SK-N-SH treated with all-trans-retinoic acid at 6 μM for 48 hours (cell line): Measurements from ENCODE around the gene TWSG1.

Source experiments
- ATAC-seq: fragments of 200-7000 bp; cut with Tn5 transposase; 3 replicates; pipeline ENCODE4 v1.9.1; 2020; ENCODE audit warnings: mild to moderate bottlenecking, moderate library complexity
- ARNTL ChIP-seq: fragments of 450-650 bp; formaldehyde crosslinking; IDR thresholded peaks from 2 replicates; pipeline ENCODE4 v1.5.0; 2020; ENCODE audit warnings: low read depth, mild to moderate bottlenecking, moderate library complexity, borderline replicate concordance
- BACH2 ChIP-seq: fragments of 250-450 bp; sonication (Bioruptor Pico); IDR thresholded peaks from 2 replicates; pipeline ENCODE4 v1.9.0; 2021; ENCODE audit warnings: mild to moderate bottlenecking, borderline replicate concordance
- CSDC2 ChIP-seq: fragments of 250-450 bp; sonication (Bioruptor Pico); IDR thresholded peaks from 2 replicates; pipeline ENCODE4 v1.5.0; 2020; ENCODE audit warnings: mild to moderate bottlenecking, moderate library complexity
- ESRRG ChIP-seq: fragments of 250-450 bp; sonication (Bioruptor Pico); IDR thresholded peaks from 2 replicates; pipeline ENCODE4 v1.6.1; 2021; ENCODE audit warnings: mild to moderate bottlenecking
- GLIS3 ChIP-seq: fragments of 250-450 bp; sonication (Bioruptor Pico); IDR thresholded peaks from 2 replicates; pipeline ENCODE4 v1.5.0; 2020; ENCODE audit warnings: mild to moderate bottlenecking, moderate library complexity
- ISL1 ChIP-seq: fragments of 250-450 bp; sonication (Bioruptor Pico); IDR thresholded peaks from 2 replicates; pipeline ENCODE4 v2.1.2; 2022; ENCODE audit warnings: mild to moderate bottlenecking, moderate library complexity
- OSR1 ChIP-seq: fragments of 250-450 bp; sonication (Bioruptor Pico); IDR thresholded peaks from 2 replicates; pipeline ENCODE4 v1.8.0; 2022; ENCODE audit warnings: moderate library complexity, mild to moderate bottlenecking, inconsistent platforms
- PPARA ChIP-seq: fragments of 250-450 bp; sonication (Bioruptor Pico); IDR thresholded peaks from 2 replicates; pipeline ENCODE4 v1.5.0; 2020; ENCODE audit warnings: mild to moderate bottlenecking, borderline replicate concordance
- SNAI2 ChIP-seq: fragments of 250-450 bp; sonication (Bioruptor Pico); IDR thresholded peaks from 2 replicates; pipeline ENCODE4 v1.5.0; 2020; ENCODE audit warnings: mild to moderate bottlenecking, moderate library complexity
- TCF4 ChIP-seq: fragments of 250-450 bp; sonication (Bioruptor Pico); IDR thresholded peaks from 2 replicates; pipeline ENCODE4 v1.8.0; 2021; ENCODE audit warnings: mild to moderate bottlenecking, moderate library complexity, borderline replicate concordance
- TOX ChIP-seq: fragments of 250-450 bp; sonication (Bioruptor Pico); IDR thresholded peaks from 2 replicates; pipeline ENCODE4 v1.8.0; 2021; ENCODE audit warnings: mild to moderate bottlenecking, moderate library complexity, borderline replicate concordance
- ZC3H10 ChIP-seq: fragments of 250-450 bp; sonication (Bioruptor Pico); IDR thresholded peaks from 2 replicates; pipeline ENCODE4 v1.5.1; 2021; ENCODE audit warnings: mild to moderate bottlenecking, moderate library complexity
- ZFP3 ChIP-seq: fragments of 250-450 bp; sonication (Bioruptor Pico); IDR thresholded peaks from 2 replicates; pipeline ENCODE4 v1.5.0; 2020; ENCODE audit warnings: mild to moderate bottlenecking, moderate library complexity
- ZFP30 ChIP-seq: fragments of 450-650 bp; formaldehyde crosslinking; IDR thresholded peaks from 2 replicates; pipeline ENCODE4 v1.5.0; 2022; ENCODE audit warnings: mild to moderate bottlenecking, moderate library complexity
- ZNF565 ChIP-seq: fragments of 450-650 bp; formaldehyde crosslinking; conservative IDR thresholded peaks from 2 replicates; pipeline ENCODE4 v1.5.0; 2020; ENCODE audit warnings: low read depth, mild to moderate bottlenecking, moderate library complexity
- ZNF8 ChIP-seq: fragments of 450-650 bp; formaldehyde crosslinking; IDR thresholded peaks from 2 replicates; pipeline ENCODE4 v1.5.0; 2020; ENCODE audit warnings: mild to moderate bottlenecking, moderate library complexity
- TF ChIP-seq, protein P1 (sequence below): fragments of 250-450 bp; sonication (Bioruptor Pico); IDR thresholded peaks from 2 replicates; pipeline ENCODE4 v1.5.0; 2020; ENCODE audit warnings: mild to moderate bottlenecking, moderate library complexity
- TF ChIP-seq, protein P2 (sequence below): fragments of 250-450 bp; sonication (Bioruptor Pico); IDR thresholded peaks from 2 replicates; pipeline ENCODE4 v1.8.0; 2021; ENCODE audit warnings: low read depth, mild to moderate bottlenecking, moderate library complexity, borderline replicate concordance
- TF ChIP-seq, protein P3 (sequence below): fragments of 250-450 bp; sonication (Bioruptor Pico); IDR thresholded peaks from 2 replicates; pipeline ENCODE4 v1.5.1; 2020; ENCODE audit warnings: low read depth, mild to moderate bottlenecking, moderate library complexity
- TF ChIP-seq, protein P4 (sequence below): fragments of 250-450 bp; sonication (Bioruptor Pico); IDR thresholded peaks from 2 replicates; pipeline ENCODE4 v1.5.1; 2021; ENCODE audit warnings: mild to moderate bottlenecking, moderate library complexity

The TWSG1 gene

DNA sequence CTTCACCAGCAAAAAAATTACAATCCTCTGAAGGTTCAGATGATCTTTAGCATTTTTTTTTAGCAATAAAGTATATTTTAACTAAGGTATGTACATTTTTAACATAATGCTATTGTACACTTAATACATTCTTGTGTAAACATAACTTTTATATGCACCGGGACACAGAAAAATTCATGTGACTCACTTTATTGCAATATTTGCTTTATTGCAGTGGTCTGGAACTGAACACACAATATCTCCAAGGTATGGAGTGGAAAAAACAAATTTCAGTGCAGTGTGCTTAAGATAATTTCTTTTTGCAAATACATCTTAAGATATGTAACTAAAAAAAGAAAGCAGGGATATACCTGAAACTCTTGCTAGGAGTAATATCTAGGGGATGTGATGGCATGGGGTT, 5.1 kb upstream of the TWSG1 start:
- TF ChIP-seq, protein P1, sequence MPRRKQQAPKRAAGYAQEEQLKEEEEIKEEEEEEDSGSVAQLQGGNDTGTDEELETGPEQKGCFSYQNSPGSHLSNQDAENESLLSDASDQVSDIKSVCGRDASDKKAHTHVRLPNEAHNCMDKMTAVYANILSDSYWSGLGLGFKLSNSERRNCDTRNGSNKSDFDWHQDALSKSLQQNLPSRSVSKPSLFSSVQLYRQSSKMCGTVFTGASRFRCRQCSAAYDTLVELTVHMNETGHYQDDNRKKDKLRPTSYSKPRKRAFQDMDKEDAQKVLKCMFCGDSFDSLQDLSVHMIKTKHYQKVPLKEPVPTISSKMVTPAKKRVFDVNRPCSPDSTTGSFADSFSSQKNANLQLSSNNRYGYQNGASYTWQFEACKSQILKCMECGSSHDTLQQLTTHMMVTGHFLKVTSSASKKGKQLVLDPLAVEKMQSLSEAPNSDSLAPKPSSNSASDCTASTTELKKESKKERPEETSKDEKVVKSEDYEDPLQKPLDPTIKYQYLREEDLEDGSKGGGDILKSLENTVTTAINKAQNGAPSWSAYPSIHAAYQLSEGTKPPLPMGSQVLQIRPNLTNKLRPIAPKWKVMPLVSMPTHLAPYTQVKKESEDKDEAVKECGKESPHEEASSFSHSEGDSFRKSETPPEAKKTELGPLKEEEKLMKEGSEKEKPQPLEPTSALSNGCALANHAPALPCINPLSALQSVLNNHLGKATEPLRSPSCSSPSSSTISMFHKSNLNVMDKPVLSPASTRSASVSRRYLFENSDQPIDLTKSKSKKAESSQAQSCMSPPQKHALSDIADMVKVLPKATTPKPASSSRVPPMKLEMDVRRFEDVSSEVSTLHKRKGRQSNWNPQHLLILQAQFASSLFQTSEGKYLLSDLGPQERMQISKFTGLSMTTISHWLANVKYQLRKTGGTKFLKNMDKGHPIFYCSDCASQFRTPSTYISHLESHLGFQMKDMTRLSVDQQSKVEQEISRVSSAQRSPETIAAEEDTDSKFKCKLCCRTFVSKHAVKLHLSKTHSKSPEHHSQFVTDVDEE (CRISPR knock-in tag), result no peak
- TF ChIP-seq ZNF8 (CRISPR knock-in tag) (no peak), CSDC2 (CRISPR knock-in tag) (no peak), OSR1 (CRISPR knock-in tag) (no peak), TOX (CRISPR knock-in tag) (no peak), ISL1 (CRISPR knock-in tag) (no peak), ZC3H10 (CRISPR knock-in tag) (no peak)
- no peak for ATAC-seq

DNA sequence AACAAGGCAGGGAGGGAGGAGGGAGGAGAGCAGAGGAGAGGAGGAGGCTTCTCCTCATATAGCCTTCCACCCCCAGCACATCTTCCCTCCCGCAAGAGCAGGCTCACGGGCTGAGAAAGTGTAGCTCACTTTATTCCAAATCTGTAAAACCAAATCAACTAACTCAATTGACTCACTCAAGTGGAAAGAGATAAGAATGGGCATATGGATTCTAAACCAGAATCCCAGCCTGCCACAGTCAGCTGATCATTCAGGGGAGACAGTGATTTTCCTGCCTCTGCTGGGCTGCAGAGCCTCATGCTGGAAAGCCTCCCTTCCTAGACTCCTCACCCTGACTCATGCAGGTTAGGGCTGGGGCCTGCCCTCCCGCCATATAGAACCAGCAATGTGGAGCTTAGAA, 4.2 kb upstream of the TWSG1 start:
- no peak for ATAC-seq
- no peak for TF ChIP-seq ISL1 (CRISPR knock-in tag)
- TF ChIP-seq TCF4, result peak; percentile 68
- no peak for TF ChIP-seq CSDC2 (CRISPR knock-in tag)
- no peak for TF ChIP-seq TOX (CRISPR knock-in tag)
- TF ChIP-seq ZFP3, result no peak
- TF ChIP-seq ZNF565 (CRISPR knock-in tag), result no peak
- TF ChIP-seq ZFP30 (CRISPR knock-in tag), result no peak

DNA sequence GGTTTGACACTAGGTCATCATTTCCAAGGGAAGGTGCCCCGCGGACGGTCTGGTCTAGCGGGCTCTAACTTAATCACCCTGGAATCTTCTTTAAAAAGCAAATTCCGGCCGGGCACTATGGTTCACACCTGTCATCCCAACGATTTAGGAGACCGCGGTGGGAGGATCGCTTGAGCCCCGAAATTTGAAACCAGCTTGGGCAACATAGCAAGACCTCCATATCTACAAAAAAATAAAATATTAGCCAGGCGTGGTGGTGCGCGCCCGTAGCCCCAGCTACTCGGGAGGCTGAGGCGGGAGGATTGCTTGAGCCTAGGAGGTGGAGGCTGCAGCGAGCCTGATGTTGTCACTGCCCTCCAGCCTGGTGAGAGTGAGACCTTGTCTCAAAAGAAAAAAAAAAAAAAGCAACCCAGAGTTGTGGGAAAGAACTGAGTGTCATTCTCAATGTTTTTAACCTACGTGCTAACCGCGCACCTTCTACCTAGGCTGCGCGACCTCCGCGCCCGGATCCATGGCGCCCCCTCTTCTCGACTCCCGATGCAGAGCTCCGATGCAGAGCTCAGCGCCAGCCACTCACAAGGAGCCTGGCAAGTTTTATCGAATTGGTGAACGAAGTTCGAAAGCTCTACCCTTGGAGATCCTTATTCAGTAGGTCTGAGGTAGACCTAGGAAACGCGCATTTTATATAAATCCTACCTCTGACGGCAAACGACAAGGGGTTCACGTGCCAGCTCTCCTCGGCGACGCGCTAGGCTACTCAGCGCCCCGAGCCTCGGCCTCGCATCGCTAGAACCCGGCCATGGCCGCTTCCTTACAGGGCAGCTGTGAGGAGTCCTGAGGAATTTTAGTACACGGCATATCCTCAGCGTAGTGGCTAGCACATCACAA, 888 bp upstream of the TWSG1 start:
- peak; percentile 77 for ATAC-seq
- TF ChIP-seq, protein P2, sequence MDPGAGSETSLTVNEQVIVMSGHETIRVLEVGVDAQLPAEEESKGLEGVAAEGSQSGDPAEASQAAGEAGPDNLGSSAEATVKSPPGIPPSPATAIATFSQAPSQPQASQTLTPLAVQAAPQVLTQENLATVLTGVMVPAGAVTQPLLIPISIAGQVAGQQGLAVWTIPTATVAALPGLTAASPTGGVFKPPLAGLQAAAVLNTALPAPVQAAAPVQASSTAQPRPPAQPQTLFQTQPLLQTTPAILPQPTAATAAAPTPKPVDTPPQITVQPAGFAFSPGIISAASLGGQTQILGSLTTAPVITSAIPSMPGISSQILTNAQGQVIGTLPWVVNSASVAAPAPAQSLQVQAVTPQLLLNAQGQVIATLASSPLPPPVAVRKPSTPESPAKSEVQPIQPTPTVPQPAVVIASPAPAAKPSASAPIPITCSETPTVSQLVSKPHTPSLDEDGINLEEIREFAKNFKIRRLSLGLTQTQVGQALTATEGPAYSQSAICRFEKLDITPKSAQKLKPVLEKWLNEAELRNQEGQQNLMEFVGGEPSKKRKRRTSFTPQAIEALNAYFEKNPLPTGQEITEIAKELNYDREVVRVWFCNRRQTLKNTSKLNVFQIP (CRISPR knock-in tag), result no peak
- TF ChIP-seq, protein P3, sequence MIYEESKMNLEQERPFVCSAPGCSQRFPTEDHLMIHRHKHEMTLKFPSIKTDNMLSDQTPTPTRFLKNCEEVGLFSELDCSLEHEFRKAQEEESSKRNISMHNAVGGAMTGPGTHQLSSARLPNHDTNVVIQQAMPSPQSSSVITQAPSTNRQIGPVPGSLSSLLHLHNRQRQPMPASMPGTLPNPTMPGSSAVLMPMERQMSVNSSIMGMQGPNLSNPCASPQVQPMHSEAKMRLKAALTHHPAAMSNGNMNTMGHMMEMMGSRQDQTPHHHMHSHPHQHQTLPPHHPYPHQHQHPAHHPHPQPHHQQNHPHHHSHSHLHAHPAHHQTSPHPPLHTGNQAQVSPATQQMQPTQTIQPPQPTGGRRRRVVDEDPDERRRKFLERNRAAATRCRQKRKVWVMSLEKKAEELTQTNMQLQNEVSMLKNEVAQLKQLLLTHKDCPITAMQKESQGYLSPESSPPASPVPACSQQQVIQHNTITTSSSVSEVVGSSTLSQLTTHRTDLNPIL, result no peak
- TF ChIP-seq BACH2 (CRISPR knock-in tag), result no peak
- no peak for TF ChIP-seq ZNF8 (CRISPR knock-in tag)
- TF ChIP-seq ARNTL (CRISPR knock-in tag), result no peak

DNA sequence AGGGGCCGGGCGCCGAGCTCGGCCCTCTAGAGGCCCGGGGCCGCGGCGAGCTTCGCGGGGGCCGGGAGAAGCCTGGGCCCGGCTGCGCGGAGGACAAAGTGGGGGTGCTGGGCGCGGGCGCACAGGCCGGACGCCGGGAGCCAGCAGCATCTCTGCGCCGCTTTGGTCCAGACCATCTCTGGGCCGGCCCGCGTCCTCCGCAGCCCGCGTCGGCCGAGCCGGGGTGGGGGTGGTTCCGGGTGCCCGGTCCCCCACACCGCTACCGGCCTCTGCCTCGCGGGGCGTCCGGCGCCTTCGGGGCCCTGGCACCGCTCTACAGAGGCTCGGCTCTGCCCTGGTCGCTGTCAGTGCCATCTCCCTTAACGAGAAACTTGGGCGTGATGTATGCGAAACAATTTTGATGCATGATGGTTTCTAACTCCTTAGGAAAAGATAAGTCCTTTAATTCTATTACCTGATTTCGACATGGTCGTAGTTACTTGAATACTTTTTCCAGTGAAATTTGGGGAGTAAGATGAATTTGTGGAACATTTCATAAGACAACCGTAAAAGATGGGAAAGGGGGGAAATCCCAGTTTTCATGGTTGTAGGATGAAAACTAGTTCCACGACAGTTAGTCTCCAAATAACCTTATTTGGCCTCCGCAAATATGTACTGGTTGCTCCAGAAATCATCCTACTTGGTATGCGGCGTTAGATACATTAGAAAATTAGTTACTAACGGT, 562 bp downstream of the TWSG1 start:
- TF ChIP-seq ZNF565 (CRISPR knock-in tag) (no peak), GLIS3 (CRISPR knock-in tag) (no peak)
- peak; percentile 70 for ATAC-seq

DNA sequence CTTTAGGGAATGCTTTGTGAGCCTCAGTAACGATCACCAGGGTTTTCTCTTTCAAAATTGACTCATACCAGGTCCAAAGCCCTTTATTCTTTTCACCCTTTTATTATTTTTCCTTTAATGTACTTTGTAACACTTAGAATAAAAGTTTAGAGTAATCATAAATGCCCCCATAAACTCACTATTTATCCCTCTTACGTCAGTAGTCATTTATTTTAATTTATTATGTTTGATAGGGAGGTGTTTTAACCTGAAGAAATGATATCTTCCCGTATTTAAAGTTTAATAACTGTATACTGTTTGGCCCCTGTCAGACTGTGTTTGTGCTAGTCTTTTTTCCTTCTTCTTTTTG, 1.1 kb downstream of the TWSG1 start:
- no peak for ATAC-seq
- TF ChIP-seq SNAI2 (CRISPR knock-in tag) (no peak), BACH2 (CRISPR knock-in tag) (no peak)

DNA sequence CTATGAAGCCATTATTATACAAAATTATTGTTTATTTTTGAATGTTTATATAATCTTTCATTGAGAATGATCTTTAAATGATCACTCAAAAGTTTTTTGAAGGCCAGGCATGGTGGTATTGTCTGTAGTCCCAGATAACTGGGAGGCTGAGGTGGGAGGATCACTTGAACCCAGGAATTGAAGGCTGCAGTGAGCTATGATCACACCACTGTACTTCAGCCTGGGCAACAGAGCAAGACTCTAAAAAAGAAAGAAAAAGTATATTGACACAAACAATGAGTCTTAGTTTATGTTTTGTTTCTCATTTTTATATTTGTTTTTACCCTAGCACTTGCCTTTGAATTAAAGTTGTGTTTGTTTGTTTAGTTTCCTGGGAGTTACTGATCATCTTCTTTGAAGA, 2.3 kb downstream of the TWSG1 start:
- TF ChIP-seq BACH2 (CRISPR knock-in tag), result no peak
- TF ChIP-seq PPARA (CRISPR knock-in tag), result no peak
- TF ChIP-seq, protein P3, result no peak
- TF ChIP-seq CSDC2 (CRISPR knock-in tag), result no peak
- TF ChIP-seq, protein P4, sequence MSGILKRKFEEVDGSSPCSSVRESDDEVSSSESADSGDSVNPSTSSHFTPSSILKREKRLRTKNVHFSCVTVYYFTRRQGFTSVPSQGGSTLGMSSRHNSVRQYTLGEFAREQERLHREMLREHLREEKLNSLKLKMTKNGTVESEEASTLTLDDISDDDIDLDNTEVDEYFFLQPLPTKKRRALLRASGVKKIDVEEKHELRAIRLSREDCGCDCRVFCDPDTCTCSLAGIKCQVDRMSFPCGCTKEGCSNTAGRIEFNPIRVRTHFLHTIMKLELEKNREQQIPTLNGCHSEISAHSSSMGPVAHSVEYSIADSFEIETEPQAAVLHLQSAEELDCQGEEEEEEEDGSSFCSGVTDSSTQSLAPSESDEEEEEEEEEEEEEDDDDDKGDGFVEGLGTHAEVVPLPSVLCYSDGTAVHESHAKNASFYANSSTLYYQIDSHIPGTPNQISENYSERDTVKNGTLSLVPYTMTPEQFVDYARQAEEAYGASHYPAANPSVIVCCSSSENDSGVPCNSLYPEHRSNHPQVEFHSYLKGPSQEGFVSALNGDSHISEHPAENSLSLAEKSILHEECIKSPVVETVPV (CRISPR knock-in tag), result no peak
- no peak for TF ChIP-seq SNAI2 (CRISPR knock-in tag)
- no peak for TF ChIP-seq ESRRG
- TF ChIP-seq GLIS3 (CRISPR knock-in tag), result no peak
- no peak for ATAC-seq
